Stimulated activated CD8-positive, alpha-beta memory T cell treated with anti-CD3 and anti-CD28 coated beads, Interleukin-4, amount 100 ng/mL, for 4 hours (primary cell): Measurements from ENCODE around the gene SCG5.

Source experiments
- DNase-seq, 2 donors: peaks; one replicate each; pipeline ENCODE4 v3.0.0-alpha.2; 2020; ENCODE audit warnings: low read depth in 2 of 2, low spot score in 1 of 2

Gene SCG5

DNA sequence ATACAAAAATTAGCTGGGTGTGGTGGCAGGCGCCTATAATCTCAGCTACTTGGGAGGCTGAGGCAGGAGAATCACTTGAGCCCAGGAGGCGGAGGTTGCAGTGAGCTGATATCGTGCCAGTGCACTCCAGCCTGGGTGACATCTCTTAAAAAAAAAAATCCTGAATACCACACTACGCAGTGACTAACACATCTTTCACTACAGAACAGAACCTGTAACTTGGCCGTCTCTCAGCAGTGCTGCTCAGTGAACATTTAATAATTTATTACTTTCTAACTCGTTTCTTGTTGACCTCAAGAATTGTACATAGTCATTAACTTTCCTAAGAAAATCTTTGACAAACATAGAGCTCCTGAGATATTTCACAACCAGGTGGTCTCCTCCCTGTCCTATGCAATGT lies 80.1 kb downstream of the SCG5 start:
- DNase-seq = no peak

DNA sequence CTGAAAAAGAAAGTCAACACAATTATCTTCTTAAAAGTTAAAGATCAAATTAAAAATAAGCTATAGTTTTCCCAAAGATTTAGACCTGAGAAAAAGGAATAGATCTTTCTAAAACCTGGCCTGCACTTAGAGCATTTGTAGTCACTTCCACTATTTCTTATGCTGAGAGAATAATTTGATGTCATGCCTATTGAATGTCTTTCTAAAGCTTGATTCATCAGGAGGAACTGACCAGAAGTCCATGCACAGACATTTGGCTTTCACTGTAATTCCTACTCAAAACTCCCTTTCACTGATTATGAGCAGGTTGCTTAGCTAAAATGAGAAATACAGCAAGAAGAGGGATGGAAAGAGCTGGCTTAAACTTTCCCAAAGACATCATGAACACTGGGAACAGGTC lies 80.6 kb downstream of the SCG5 start:
- no peak for DNase-seq

DNA sequence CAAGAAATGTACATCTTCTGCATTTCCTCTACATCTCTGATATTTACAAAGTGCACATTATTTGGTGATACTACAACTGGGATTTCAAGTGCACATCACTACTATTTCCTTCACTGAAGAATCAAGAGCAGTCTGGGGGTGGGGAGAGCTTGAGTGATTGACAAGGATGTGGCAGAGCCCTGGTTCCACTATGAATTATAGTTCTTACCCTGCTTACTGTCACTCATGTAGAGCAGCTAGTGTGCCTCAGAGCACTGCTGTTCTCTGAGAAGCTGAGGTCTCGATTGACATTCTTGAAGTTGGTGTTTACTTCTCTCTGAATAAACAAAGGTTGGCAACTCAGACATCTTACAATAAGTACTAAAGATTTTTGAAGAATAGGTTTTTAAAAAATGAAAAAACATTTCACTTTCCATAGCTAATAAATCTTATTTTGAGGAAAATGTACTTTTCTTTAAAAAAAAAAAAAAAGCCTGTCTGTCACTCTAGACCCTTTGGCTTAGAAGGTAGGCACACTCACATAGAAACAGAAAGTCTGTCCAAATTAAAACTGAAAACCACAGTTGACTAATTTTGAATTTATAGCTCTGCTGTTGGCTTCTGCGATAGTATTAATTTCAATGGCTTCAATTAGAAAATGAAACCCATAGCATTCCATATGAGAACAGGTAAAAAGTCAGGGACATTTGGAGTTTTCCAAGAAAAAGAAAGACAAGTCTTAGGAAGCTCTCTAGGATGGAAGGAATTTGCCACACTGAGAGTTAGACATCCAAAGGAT lies 81.8 kb downstream of the SCG5 start:
- no peak for DNase-seq

DNA sequence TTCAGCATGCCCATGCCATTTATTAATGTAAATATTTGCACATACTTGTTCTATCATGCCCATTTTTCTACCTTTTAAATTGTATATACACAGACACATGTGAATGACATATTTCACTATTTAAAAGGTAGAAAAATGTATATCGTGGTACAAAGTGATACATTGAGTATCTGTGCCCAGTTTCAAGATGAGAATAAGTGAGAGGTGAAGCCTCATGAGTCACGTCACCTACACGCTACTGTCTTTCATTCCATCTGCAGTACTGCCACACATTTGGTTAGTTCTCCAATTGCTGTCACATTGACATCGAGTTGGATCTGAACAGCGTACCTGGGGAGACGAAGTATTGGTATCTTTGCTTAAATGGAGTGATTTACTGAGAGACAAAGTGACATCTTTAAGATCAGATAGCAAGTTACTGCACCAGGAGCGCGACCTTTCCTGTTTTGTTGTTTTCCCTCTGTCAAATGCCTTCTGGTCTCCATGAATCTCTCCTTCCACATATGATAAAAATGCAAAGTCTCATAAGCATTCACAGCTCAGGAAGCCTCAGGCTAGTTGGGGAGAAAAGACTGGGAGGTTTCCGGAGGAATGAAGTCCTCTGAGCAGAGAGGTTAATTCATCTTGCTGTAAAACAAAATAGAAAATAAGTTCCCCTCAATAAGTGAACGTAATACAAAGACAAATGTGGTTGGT lies 88.3 kb downstream of the SCG5 start:
- no peak for DNase-seq

DNA sequence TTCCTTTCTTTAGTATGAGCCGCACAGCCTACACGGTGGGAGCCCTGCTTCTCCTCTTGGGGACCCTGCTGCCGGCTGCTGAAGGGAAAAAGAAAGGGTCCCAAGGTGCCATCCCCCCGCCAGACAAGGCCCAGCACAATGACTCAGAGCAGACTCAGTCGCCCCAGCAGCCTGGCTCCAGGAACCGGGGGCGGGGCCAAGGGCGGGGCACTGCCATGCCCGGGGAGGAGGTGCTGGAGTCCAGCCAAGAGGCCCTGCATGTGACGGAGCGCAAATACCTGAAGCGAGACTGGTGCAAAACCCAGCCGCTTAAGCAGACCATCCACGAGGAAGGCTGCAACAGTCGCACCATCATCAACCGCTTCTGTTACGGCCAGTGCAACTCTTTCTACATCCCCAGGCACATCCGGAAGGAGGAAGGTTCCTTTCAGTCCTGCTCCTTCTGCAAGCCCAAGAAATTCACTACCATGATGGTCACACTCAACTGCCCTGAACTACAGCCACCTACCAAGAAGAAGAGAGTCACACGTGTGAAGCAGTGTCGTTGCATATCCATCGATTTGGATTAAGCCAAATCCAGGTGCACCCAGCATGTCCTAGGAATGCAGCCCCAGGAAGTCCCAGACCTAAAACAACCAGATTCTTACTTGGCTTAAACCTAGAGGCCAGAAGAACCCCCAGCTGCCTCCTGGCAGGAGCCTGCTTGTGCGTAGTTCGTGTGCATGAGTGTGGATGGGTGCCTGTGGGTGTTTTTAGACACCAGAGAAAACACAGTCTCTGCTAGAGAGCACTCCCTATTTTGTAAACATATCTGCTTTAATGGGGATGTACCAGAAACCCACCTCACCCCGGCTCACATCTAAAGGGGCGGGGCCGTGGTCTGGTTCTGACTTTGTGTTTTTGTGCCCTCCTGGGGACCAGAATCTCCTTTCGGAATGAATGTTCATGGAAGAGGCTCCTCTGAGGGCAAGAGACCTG lies 89.5 kb downstream of the SCG5 start:
- DNase-seq = no peak

DNA sequence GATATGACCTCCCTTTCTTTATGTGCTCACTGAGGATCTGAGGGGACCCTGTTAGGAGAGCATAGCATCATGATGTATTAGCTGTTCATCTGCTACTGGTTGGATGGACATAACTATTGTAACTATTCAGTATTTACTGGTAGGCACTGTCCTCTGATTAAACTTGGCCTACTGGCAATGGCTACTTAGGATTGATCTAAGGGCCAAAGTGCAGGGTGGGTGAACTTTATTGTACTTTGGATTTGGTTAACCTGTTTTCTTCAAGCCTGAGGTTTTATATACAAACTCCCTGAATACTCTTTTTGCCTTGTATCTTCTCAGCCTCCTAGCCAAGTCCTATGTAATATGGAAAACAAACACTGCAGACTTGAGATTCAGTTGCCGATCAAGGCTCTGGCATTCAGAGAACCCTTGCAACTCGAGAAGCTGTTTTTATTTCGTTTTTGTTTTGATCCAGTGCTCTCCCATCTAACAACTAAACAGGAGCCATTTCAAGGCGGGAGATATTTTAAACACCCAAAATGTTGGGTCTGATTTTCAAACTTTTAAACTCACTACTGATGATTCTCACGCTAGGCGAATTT lies 91.2 kb downstream of the SCG5 start:
- no peak for DNase-seq

DNA sequence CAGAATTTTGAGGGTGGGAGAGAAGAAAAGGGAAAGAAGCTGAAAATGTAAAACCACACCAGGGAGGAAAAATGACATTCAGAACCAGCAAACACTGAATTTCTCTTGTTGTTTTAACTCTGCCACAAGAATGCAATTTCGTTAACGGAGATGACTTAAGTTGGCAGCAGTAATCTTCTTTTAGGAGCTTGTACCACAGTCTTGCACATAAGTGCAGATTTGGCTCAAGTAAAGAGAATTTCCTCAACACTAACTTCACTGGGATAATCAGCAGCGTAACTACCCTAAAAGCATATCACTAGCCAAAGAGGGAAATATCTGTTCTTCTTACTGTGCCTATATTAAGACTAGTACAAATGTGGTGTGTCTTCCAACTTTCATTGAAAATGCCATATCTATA lies 91.8 kb downstream of the SCG5 start:
- DNase-seq = no peak

DNA sequence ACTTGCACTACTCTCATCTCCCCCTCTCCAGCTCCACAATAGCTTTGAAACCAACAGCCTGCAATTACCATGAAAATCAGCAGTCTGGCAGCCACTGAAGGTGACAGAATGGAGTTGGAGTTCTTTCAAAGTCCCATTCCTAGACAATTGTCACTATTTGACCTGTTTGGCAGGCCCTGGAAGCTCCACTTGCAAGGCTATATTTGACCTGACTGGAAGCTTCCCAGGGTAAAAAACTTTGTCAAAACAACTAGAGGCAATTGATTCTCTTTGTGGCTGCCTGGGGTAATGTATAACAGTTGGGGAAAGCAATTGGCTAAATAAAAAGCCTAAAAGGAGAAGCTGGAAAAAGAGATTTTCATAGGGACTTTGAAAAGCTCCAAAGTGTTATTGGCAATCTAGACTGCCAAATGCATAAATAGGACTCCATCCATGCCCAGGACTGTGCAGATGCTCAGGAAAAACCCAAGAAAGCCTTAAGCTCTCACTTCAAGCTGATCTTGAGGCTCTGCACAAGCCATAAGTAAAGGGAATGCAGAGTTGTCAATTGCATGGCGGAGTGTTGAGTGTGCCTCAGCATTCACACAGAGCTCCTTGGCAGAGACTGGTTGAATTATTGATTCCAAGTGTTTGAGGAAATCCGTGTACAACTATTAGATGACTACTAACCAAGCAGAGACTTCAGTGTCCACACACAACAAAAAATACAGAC lies 94.6 kb downstream of the SCG5 start:
- DNase-seq = no peak

DNA sequence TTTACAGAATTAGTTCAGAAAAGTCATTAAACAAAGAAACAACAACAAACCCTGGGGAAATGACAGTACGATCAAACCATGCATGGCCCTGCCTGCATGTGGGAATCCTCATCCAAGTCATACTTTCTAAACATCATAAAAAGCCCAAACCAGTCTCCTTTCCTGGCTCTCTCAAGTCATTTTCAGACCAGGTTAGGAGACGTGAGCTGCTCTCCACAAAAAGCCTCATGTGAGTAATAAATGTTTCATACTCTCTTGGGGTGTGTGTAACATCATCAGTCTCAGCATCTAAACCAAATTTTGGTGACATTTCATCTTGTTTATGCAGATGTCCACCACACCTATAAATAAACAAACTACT lies 95.2 kb downstream of the SCG5 start:
- no peak for DNase-seq

DNA sequence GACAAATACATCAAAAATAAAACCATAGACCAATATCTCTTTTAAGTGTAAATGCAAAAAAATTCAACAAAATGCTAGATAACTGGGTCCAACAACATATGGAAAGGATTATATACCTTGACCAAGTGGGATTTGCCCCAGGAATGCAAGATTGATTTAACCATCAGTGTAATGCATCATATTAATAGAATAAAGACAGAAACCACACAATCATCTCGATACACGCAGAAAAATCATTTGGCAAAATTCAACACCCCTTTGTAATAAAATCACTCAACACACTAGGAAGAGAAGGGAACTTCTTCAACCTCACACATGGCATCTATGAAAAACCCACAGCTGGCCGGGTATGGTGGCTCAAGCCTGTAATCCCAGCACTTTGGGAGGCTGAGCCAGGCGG lies 95.8 kb downstream of the SCG5 start:
- no peak for DNase-seq

DNA sequence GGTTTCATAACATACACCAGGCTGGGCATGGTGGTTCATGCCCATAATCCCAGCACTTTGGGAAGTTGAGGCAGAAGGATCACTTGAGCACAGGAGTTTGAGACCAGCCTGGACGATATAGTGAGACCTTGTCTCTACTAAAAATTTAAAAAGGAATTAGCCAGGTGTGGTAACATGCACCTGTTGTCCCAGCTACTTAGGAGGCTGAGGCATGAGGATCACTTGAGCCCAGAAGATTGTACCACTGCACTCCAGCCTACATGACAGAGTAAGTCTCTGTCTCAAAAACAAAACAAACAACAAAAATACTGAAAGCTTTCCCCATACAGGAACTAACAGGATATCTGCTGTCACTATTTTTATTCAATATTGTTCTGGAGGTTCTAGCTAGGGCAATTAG lies 97.2 kb downstream of the SCG5 start:
- DNase-seq = no peak

DNA sequence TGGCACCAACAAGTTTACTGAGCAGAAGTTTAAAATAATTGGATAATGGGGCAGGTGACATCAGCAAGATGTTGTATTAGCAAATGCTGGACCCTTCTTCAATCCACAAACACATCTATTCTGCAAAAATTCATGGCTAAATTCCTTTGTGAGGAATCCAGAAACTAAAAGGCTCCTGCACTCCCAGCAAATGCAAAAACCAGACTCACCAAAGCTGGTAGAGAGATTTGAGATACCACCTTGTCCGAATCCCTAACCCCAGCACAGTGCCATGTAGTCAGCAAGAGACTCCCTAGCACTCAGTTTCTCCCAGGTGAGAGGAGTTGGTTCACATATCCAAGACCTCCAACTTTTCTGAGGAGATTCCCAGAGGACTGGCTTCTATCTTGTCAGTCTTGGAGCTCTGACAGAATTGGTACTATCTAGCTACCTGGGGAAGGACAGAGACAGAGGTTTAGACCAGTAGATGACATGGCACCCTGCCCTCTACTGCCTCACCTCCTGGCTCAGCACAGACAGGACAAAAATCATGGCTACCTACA lies 98.1 kb downstream of the SCG5 start:
- DNase-seq = no peak

DNA sequence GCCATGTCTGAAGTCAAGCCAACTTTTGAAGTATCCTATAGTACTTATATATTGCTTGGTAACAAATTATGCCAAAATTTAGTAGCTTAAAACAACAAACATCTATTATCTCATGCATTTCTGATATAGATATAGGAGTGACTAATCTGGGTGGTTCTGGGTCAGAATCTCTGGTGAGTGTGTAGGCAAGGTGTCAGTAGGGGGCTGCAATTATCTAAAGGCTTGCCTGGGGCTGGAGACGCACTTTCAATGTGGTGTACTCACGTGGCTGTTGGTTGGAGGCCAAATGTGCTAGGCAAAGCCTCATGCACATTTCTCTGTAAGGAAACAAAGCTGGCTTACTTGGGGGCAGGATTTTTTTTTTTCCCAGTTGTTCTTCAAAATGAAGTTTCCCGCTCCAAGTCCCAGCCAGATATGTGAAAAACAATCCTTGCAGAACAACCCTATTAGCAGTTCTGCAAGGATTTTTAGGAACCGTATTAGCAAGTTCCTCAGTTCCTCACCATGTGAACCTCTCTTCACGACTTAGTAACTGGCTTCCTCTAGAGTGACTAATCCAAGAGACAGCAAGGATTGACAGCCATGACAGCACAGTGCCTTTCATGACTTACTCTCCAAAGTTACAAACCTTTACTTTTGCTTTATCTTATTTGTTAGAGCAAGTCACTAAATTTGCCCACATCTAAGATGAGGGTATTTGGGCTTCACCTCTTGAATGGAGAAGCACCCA lies 102.1 kb downstream of the SCG5 start:
- no peak for DNase-seq

DNA sequence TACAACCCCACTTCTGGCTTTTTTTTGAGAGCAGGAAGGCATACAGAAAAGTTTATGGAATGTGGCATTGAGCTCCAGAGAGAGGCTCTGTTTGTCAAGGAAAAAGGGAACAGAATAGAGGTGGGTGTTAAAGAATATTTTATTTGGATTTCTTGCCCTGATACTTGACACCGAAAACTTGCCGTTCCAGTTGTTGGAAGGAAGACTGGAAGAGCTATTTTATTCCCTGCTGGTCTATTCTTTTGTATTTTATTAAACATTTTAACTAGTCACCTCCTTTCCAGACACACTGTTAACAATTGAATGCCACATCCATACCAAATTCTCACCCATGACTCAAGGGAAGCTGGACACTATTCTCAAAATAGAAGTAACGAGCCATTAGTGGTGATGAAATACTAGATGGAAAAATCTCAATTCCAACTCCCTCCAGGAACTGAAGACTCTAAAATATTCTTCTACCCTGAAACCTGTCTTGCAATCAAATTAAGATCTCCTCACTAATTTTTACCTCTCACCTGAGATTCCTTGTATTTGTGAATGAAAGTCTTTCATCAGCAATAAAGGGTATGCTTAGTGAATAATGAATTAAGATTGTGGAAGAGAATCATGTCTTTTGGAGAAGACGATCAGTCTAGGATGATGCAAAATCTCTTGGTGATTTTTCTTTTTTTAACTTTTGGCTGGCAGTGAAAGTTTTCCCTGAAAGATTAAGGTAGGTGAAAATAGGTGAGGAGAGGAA lies 104.8 kb downstream of the SCG5 start:
- DNase-seq = no peak
